NCI-H146 (cell line): ENCODE data around the gene ATXN1.

Source experiments
- DNase-seq: peaks from one replicate; lab custom pipeline; 2025; lab: John Stamatoyannopoulos, UW

ATXN1 gene

DNA sequence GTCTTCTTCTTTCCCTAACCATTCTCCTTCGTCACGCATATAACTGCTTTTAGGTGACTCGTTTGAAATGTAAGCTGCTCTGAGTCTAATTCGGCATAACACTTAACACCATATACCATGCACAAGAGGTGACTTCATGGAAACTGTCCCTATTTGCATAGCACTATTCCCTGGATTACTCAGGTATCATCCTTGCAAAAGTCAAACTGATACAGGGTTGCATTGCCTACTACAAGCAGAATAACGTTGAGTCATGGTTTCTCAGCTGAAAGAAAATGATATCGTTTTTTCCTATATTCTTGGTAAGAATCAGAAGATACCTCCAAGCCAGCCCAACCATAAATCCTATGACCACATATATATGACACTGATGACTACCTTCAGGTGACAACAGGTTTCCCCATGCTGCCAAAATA is 227.5 kb downstream of the ATXN1 start:
- no peak for DNase-seq

DNA sequence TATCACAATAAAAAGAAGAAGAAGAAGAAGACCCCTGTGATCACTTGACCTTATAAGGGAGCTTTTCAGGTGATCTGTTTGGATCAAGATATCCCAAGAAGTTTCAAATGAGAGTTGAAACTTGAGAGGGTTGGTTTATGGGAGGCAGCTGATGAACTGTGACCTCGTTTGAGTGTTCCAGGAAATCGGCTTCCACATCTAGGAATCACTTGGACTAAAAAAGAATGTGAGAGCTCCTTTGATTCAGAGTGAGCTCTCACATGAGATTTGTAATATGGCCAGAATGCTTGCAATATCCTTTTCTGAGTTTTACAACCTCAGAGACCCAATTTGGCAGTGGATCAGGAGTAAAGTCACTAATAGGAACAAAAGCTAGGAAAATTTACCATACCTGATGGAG is 228.1 kb downstream of the ATXN1 start:
- DNase-seq = no peak

DNA sequence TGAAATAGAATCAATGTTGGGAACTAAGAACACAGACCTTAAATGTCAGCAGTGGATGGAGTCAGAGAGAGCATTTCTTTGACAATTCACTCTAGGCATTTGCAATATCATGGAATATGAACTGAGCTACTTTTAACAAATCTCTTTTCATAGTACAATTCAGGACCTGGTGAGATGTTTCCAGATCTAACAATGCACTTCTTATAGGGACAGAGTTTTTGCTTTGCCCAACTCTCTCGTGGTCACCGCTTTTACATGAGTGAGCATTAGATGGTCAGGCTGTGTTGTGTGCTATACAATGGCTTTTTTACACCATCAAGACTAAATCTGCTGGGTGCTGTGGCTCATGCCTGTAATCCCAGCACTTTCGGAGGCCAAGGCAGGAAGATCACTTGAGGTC is 233.6 kb downstream of the ATXN1 start:
- no peak for DNase-seq

DNA sequence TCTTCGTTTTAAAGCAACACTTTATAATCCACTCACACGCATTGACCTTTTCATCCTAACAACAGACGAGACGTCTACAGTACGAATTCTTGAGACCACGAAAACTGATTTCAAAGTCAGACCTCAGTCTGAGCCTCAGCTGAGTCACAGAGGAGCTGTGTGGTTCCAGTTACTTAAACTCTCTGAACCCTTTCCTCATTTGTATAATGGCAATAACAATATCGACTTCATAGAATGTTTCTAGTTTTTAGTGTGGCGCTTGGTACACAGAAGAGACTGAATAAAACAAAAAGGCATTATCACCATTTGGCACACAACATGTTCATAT is 236.9 kb downstream of the ATXN1 start:
- no peak for DNase-seq

DNA sequence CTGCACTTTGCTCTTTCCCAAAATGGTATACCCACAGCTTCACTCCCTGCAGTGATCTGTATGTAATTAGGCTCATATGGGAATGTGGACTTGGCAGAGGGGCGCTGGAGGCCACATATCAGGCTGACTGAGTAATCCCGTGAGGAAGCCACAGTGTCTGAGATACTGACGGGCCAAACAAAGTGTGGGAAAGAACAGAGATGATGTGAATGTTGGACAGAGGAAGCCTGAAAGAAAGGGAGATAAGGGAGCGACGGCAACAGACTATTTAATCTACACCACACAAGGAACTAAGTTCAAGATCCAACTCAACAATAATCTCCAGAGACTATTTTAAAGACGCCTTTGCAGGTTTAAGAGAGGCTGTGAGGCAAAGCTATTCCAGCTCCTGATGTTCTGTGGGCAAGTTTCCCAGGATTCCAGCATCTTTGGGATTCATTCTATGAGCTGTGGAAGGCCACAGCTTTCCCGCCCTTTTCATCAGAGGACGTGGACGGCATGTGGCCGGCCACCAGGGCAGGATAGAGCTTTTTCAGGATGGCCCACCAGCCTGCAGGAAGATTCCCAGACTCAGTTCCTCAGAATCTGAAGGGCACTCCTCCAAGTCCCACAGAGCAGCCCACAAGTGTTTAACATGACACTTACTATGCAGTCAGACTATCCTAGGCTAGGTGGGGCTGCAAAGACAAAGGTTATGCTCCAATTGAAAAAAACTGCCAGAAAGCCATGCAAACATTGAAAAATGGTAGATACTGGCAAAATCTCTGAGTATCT is 237.5 kb downstream of the ATXN1 start:
- DNase-seq = no peak

DNA sequence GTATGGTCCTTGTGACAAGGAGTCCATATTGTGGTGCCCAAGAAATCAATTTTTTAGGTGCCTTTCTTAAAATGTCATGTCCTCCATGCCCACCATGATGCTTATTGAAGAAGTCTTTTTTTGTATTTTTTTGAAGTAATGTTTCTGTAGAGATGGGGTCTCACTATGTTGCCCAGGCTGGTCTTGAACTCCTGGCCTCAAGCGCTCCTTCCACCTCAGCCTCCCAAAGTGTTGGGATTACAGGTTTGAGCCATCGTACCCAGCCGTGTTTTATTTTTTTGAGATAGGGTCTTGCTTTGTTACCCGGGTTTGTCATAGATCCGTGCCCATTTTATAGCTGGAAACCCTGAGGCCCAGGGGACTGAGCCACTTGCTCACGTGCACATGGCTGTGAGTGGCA is 238.3 kb downstream of the ATXN1 start:
- no peak for DNase-seq

DNA sequence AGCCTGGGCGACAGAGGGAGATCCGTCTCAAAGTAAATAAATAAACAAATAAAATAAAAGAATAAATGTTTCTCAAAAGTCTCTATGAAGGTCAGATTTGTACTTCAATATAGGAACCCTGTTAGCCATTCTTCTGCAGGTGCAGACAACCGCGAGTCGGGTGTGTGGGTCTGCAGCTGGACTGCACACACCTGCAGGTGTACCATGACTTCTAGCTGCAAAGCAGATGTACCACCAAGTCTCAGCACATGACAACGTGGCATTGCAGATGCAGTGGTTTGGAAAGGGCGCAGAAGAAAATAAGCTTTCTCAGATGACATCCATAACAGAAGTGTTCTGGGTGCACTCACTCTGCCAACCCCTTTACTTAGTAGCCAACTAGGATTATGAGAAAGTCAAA is 239.7 kb downstream of the ATXN1 start:
- DNase-seq = no peak

DNA sequence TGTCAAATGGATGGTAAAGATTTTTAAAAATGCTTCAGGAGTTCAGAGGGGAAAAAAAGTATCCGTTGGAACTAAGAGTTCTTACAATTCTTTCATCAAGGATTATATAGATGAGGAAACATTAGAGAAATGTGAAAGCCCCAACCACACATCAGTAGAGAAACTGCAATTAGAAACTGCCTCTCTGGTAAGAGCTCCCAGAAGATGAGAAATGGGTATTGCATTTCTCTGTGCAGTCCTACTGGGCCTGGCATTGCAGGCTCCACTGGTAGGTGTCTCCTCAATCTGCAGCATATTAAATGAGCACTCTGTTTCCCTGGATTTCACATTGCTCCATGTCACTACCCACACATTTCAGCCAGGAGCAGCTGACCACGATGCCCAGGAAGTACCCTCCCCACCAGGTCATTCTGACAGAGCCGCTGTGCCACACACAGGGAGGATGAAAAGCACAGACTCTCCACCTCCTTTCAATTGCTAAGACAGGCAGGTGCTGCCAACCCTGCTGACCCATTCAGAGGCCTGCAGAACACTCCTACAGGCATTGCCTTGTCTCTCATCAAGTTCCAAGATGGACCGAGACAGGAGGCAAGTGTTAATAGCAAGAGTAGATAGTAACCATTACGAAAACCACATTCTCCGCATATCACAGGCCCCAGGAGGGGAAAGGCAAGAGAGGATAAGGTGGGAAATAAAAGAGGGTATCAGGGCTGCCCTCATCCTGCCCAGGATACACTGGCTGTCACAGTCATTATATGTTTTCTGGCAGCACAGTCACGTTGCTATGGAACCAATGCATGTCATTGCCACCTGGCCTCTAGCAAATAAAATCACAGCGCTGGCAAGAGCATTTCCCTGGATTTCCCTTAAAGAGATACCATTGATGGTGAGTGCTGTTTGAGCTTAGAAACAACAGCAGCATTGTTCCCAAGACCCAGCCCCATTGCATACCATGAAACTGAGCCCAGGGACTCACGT is 241.7 kb downstream of the ATXN1 start:
- peak; percentile 45 for DNase-seq

DNA sequence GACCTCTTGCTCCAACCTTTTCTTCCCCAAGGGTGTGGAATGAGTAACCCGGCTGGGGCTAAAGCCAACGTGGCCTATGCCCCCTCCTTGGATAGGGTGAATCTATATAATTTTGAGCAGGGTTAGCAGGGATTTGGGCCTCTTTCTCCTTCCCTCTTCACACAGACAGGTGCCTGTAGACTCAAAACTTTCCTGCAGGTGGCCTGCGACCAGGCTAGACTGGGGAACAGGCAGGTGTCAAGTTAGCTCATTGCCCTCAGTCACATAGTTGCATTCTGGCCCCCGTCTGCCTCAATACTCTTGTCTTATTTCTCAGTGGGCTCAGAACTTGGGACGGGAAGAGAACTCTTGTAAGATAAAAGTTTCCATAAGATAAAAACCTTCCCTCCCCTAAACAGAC is 243.0 kb downstream of the ATXN1 start:
- DNase-seq = no peak

DNA sequence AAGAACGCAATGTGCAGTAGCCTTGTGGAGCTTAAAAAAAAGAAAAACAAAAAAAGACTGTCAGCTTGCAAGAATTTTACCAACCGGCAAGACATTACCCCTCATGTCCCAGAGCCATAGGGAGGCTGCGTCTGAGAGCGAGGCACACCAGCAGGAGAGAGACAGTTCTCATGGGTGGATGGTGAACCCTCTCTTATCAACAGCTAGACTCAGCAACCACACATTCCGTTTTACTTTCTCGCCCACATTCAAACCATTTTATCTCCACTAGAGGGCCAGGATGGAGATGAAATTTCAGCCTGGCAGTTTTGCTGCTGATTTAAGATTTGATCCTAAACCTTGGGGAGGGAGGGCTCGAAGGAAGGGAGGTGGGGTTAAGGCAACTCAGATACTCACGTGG is 247.0 kb downstream of the ATXN1 start:
- peak; percentile 19 for DNase-seq

DNA sequence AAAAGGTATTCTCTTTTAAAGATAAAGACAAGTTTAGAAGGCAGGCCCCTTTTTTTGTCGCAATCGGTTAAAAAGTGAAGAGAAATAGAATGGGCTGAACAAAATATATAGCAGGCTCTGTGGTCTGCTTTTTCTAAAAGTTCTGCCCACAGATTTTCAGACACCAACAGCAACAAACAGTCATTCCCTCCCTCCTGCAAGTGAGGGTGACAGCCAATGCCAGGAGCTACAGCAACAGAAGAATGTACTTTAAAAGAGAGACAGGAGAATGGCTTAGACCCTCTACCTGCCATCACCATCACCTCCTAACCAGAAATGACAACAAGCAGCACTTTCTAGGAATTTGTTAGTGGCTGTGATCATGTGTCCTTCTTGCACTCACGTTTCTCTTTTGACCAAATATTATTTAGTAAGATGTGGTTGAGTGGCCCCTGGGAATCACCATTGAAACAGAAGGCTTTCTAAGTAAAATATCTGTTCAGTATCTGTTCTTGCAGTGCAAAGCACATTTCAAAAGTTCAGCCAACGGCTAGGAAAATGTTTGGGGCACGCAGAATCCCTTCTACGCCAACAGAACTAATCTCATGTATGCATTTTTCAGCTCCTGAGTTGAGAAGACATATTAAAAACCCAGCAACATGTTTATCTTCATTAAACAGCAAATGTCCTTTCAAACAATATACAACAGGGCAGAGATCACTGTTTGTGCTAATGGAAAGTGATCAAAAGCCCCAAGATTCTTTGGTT is 248.5 kb downstream of the ATXN1 start:
- no peak for DNase-seq

DNA sequence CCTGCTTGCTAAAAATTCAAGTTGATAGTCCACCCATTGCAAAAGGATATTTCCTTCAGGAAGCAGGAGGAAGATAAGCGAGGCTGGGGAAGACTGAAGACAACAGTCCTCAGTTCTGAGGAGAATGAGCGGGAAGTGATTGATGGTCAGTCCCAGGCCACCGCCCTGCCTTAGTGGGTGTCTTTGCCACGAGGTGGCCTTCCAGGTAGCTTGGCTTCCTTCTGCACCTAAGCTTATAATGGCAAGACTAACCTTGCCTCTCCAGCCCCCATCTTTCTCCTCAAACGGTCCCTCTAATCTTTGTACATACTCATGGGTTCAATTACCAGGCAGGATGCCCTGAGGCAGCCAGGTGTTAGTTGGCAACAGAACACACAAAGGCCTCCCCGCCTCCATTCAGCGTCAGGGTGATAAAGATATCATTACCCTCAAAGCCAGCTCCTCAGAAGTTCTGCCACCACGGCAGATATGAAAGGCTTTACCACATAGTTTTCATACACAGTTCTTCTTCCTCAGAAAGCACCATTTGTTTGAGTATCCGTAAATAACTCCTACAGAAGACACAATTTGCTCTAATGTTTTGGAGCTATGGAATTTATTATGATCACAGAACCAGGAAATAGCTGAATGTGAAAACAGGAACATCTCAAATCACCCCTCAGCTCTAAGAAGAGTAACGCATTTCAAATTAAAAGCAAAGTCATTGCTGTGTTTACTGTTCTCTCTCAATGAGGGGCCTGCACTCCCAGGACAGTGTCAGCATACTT is 249.4 kb downstream of the ATXN1 start:
- DNase-seq = peak; percentile 90

DNA sequence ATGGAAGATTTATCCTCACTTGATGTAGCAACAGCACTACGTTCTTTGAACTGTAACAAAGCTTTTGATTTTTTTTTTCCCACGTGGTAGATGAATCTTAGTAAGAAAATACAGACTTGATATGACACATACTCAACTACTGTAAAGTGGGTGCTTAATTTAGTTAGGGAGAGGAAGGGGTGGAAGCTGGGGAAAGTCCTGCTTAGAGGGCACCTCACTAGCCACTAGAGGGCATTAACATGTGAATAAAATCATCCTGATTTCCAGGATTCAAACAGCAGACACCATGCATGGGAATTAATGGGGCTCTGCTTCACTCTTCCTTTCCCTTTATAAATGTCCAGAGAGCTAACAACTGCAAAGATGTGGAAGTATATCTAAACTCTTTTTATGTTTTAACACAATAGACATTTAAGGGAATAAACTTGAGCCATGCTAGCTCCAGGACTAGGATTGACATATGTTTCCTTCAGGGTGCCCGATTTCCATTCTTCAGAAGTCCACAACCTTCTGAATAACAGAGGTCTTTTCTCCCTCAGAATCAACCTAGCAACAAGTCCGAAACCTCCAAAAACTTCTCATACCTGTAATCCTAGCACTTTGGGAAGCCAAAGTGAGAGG is 250.1 kb downstream of the ATXN1 start:
- peak; percentile 36 for DNase-seq

DNA sequence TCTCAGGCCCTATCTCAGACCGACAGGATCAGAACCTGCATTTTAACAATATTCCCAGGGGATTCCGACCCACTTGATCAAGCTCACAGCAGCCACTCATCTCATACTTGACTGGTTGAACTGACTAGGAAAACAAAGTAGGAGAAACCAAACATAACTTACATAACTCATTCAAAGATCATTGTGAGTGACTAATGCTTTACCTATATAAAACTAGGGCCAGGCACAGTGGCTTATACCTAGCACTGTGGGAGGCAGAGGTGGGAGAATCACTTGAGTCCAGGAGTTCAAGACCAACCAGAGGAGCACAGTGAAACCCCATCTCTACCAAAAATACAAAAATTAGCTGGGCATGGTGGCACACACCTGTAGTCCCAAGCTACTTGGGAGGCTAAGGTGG is 251.0 kb downstream of the ATXN1 start:
- no peak for DNase-seq

DNA sequence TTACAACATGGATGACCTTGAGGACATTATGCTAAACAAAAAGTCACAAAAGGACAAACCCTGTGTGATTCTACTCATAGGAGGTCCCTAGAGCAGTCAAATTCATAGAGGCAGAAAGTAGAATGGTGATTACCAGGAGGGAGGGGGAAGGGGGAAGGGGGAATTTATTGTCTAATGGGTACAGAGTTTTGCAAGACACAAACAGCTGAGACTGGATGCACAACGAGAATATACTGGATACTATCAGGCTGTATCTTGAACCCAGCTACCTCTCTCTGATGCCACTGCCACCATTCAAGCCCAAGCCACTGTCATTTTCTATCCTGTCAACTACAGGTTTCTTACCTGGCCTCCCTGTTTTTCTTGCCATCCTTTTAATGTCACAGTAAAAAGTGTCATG is 252.3 kb downstream of the ATXN1 start:
- DNase-seq = no peak

DNA sequence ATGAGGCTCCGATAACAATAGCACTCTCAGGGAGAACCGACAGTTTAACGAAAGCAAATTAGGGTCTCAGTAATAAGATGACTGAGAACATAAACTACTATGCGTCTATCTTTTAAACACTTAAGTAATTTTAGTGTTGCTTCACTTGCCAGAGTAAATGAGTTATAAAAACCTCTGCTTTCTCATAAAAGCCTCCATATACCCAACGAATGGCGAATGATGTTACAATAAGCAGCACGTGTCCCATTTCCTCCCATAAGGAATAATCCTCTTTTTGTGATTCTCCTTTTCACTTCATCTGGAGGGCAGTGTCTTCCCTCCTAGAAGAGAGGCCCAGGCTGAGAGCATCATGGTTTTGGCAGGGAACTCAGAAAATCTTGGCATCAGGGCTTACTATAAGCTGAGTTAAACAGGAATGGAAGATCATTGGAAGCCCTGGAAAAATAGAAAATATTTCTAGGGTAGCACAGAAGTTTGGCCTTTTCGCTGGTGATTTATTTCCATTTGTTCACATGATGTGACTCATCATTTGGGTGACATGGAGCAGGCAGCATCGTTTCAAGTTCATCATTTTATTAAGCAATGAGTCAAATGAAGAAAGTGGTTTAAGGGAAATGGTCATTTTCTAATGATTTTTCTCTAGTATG is 255.4 kb downstream of the ATXN1 start:
- DNase-seq = no peak

DNA sequence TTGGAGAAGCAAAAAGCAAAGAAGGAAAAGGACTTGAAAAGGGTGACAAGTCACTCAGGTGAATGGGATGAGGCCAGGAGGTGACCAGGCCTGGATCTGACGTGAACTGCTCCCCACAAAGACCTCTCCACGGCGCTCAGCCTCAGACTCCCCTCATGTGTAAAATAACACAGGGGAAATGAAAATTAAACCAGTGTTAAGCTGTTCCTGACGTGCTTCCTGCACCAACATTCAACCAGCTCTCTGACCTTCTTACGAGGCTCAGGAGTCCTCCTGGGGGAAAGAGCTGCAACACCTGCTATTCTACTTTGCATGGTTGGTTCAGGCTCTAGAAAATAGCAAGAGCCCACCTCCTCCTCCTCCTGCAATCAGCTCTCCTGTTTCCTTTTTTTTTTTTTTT is 256.7 kb downstream of the ATXN1 start:
- DNase-seq = no peak

DNA sequence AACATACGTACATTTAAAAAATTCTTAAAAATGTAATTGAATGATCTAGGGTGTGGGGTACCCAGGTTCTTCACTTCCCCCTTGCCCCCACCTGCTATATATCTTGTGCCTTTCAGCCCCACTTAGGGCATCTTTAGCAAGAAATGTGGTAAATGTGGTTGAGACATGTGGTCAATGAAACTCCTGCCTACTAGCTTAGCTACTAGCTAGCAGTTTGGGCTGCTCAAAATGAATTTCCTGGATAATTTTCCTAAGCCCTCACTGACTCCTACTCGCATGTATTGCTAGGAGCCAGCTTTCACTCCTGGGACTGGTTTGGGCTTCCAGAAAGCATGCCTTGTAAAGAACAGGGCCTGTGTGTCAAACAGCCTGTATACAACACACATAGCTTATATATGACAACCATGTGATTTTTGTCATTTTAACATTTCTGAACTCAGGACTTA is 257.3 kb downstream of the ATXN1 start:
- DNase-seq = no peak

DNA sequence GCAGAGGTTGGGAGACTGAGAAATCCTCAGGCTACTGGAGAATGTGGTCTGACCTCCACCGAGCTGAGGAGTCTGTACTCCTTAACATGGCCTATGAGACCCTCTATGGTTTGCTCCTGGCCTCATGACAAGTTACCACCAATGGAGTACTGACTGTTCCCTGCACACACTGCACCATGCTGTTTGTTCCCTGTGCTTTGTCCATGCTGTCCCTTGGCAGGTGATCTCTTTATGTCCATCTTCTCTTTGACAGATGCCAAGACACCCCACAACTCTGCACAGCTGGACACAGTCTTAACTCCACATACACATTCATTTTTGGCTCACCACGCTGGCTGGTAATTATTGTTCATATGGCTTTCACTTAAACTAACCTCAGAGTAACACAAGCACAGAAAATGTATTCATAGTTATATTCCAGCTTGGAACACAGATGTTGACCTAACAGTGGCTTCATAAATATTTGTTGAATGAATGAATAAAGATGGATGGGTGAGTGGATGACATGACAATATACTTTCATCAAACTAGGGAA is 258.0 kb downstream of the ATXN1 start:
- no peak for DNase-seq

DNA sequence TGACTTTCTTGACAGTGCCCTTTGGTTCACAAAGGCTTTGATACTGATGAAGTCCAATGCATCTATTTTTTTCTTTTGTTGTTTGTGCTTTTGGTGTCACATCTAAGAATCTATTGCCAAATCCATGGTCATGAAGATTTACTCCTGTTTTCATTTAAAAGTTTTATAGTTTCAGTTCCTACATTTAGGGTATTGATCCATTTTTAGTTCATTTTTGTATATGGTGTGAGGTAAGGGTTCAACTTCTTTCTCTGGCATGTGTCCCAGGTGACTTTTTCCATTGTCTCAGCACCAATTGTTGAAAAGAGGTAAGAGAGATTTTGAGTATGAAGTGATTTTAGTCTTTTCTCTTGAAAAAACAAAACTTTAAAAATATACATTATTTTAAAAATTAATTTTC is 262.3 kb downstream of the ATXN1 start:
- DNase-seq = no peak

DNA sequence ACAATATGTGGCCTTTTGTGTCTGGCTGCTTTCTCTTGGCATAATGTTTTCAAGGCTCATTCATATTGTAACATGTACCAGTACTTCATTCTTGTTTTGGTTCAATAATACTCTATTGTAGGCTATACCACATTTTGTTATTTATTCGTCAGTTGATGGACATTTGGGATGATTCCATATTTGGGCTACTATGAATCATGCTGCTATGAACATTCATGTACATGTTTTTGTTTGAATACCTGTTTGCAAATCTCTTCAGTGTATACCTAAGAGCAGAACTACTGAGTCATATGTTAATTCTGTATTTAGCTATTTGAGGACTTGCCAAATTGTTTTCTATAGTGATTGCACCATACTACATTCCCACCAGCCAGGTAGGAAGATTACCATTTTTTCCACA is 263.0 kb downstream of the ATXN1 start:
- no peak for DNase-seq
